ENCODE data around the gene RIMBP2. TPM values are rescaled to one million over a fixed set of nuclear protein-coding genes. Genes with fewer than 3 reads are reported as not detected.

The RIMBP2 gene
- total and polyA plus RNA-seq, 2 experiments from 2014 or later, result 0.31 to 0.37 TPM

DNA sequence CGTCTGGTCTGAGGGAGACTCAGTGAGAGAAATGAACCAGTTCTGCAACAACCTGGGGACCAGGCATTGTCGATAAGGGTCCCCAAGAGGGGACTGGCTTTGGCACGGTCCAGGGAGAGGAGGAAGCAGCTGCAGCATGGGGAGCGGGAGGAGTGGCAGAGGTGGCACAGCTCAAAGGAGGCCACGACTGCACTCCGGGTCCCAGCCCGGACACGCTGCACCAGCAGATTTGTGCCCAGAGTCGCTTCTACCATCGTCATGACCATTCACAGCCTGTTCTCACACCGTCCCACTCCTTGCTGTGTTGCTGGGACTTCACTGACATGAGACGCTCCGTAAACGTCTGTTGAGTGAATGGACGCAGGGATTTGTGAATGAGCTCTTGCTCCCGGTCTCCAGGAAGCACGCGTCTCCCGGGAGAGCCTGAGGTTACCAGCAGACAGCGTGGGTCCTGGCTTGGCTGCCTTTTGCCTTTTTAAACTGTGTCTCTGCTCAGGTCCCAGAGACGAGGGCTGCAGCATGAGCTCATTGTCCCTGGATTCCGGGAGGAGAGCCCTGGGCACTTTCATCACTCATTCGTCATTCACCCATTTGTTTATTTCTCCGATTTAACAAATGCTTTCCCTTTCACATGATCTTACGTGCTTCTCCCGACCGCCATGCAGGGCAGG lies 241.4 kb downstream of the RIMBP2 start:
- no peaks in the 10 kb centered on the region for H3K4me1 Mint-ChIP-seq
- no peak overlapping the region for H3K4me3 Mint-ChIP-seq
- TF ChIP-seq ZNF114 (CRISPR knock-in tag; IDR thresholded peaks at IDR 0.05) (no peak), JUNB (IDR thresholded peaks at IDR 0.05; ENCODE audit: unreplicated experiment) (no peak), CREB1 (CRISPR knock-in tag; IDR thresholded peaks at IDR 0.05; ENCODE audit: low read depth) (no peak), EZH2 (IDR thresholded peaks at IDR 0.05; ENCODE audit: low read depth, unreplicated experiment) (no peak), EZH2phosphoT487 (IDR thresholded peaks at IDR 0.05; ENCODE audit: unreplicated experiment) (no peak), STAT1 (IDR thresholded peaks at IDR 0.05; ENCODE audit: unreplicated experiment) (no peak), ZNF331 (CRISPR knock-in tag; IDR thresholded peaks at IDR 0.05; ENCODE audit: low read depth) (no peak), NANOG (IDR thresholded peaks at IDR 0.05; ENCODE audit: borderline replicate concordance) (no peak), POLR2AphosphoS5 (IDR thresholded peaks at IDR 0.05; ENCODE audit: low read depth) (no peak)
- TF ChIP-seq, protein P1, sequence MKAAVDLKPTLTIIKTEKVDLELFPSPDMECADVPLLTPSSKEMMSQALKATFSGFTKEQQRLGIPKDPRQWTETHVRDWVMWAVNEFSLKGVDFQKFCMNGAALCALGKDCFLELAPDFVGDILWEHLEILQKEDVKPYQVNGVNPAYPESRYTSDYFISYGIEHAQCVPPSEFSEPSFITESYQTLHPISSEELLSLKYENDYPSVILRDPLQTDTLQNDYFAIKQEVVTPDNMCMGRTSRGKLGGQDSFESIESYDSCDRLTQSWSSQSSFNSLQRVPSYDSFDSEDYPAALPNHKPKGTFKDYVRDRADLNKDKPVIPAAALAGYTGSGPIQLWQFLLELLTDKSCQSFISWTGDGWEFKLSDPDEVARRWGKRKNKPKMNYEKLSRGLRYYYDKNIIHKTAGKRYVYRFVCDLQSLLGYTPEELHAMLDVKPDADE (IDR thresholded peaks at IDR 0.05), result no peak
- TF ChIP-seq, protein P2, sequence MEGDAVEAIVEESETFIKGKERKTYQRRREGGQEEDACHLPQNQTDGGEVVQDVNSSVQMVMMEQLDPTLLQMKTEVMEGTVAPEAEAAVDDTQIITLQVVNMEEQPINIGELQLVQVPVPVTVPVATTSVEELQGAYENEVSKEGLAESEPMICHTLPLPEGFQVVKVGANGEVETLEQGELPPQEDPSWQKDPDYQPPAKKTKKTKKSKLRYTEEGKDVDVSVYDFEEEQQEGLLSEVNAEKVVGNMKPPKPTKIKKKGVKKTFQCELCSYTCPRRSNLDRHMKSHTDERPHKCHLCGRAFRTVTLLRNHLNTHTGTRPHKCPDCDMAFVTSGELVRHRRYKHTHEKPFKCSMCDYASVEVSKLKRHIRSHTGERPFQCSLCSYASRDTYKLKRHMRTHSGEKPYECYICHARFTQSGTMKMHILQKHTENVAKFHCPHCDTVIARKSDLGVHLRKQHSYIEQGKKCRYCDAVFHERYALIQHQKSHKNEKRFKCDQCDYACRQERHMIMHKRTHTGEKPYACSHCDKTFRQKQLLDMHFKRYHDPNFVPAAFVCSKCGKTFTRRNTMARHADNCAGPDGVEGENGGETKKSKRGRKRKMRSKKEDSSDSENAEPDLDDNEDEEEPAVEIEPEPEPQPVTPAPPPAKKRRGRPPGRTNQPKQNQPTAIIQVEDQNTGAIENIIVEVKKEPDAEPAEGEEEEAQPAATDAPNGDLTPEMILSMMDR (conservative IDR thresholded peaks at IDR 0.05; ENCODE audit: low read depth in 2 of 2), result no peak
- TF ChIP-seq, protein P3, sequence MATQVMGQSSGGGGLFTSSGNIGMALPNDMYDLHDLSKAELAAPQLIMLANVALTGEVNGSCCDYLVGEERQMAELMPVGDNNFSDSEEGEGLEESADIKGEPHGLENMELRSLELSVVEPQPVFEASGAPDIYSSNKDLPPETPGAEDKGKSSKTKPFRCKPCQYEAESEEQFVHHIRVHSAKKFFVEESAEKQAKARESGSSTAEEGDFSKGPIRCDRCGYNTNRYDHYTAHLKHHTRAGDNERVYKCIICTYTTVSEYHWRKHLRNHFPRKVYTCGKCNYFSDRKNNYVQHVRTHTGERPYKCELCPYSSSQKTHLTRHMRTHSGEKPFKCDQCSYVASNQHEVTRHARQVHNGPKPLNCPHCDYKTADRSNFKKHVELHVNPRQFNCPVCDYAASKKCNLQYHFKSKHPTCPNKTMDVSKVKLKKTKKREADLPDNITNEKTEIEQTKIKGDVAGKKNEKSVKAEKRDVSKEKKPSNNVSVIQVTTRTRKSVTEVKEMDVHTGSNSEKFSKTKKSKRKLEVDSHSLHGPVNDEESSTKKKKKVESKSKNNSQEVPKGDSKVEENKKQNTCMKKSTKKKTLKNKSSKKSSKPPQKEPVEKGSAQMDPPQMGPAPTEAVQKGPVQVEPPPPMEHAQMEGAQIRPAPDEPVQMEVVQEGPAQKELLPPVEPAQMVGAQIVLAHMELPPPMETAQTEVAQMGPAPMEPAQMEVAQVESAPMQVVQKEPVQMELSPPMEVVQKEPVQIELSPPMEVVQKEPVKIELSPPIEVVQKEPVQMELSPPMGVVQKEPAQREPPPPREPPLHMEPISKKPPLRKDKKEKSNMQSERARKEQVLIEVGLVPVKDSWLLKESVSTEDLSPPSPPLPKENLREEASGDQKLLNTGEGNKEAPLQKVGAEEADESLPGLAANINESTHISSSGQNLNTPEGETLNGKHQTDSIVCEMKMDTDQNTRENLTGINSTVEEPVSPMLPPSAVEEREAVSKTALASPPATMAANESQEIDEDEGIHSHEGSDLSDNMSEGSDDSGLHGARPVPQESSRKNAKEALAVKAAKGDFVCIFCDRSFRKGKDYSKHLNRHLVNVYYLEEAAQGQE (IDR thresholded peaks at IDR 0.05; ENCODE audit: unreplicated experiment), result no peak
- TF ChIP-seq, protein P4, sequence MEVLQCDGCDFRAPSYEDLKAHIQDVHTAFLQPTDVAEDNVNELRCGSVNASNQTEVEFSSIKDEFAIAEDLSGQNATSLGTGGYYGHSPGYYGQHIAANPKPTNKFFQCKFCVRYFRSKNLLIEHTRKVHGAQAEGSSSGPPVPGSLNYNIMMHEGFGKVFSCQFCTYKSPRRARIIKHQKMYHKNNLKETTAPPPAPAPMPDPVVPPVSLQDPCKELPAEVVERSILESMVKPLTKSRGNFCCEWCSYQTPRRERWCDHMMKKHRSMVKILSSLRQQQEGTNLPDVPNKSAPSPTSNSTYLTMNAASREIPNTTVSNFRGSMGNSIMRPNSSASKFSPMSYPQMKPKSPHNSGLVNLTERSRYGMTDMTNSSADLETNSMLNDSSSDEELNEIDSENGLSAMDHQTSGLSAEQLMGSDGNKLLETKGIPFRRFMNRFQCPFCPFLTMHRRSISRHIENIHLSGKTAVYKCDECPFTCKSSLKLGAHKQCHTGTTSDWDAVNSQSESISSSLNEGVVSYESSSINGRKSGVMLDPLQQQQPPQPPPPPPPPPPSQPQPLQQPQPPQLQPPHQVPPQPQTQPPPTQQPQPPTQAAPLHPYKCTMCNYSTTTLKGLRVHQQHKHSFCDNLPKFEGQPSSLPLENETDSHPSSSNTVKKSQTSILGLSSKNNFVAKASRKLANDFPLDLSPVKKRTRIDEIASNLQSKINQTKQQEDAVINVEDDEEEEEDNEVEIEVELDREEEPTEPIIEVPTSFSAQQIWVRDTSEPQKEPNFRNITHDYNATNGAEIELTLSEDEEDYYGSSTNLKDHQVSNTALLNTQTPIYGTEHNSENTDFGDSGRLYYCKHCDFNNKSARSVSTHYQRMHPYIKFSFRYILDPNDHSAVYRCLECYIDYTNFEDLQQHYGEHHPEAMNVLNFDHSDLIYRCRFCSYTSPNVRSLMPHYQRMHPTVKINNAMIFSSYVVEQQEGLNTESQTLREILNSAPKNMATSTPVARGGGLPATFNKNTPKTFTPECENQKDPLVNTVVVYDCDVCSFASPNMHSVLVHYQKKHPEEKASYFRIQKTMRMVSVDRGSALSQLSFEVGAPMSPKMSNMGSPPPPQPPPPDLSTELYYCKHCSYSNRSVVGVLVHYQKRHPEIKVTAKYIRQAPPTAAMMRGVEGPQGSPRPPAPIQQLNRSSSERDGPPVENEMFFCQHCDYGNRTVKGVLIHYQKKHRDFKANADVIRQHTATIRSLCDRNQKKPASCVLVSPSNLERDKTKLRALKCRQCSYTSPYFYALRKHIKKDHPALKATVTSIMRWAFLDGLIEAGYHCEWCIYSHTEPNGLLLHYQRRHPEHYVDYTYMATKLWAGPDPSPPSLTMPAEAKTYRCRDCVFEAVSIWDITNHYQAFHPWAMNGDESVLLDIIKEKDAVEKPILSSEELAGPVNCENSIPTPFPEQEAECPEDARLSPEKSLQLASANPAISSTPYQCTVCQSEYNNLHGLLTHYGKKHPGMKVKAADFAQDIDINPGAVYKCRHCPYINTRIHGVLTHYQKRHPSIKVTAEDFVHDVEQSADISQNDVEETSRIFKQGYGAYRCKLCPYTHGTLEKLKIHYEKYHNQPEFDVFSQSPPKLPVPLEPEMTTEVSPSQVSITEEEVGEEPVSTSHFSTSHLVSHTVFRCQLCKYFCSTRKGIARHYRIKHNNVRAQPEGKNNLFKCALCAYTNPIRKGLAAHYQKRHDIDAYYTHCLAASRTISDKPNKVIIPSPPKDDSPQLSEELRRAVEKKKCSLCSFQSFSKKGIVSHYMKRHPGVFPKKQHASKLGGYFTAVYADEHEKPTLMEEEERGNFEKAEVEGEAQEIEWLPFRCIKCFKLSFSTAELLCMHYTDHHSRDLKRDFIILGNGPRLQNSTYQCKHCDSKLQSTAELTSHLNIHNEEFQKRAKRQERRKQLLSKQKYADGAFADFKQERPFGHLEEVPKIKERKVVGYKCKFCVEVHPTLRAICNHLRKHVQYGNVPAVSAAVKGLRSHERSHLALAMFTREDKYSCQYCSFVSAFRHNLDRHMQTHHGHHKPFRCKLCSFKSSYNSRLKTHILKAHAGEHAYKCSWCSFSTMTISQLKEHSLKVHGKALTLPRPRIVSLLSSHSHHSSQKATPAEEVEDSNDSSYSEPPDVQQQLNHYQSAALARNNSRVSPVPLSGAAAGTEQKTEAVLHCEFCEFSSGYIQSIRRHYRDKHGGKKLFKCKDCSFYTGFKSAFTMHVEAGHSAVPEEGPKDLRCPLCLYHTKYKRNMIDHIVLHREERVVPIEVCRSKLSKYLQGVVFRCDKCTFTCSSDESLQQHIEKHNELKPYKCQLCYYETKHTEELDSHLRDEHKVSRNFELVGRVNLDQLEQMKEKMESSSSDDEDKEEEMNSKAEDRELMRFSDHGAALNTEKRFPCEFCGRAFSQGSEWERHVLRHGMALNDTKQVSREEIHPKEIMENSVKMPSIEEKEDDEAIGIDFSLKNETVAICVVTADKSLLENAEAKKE (CRISPR knock-in tag; IDR thresholded peaks at IDR 0.05), result no peak
- Histone ChIP-seq H3K9me2 (ENCODE audit: insufficient read depth) (no peaks in the 10 kb centered on the region), H3K4me2 (no peak overlapping the region), H2AFZ (no peak overlapping the region), H3K79me2 (replicated peaks; ENCODE audit: insufficient read depth) (no peaks in the 10 kb centered on the region), H3K36me3 (ENCODE audit: insufficient read depth) (no peaks in the 10 kb centered on the region), H3K4me3 (no peak overlapping the region), H3F3A (replicated peaks; ENCODE audit: low read depth) (no peaks in the 10 kb centered on the region), H3K27me3 (ENCODE audit: insufficient read depth) (no peaks in the 10 kb centered on the region), H3K27ac (ENCODE audit: low read depth) (no peak overlapping the region), H3K4me1 (ENCODE audit: insufficient read depth) (no peaks in the 10 kb centered on the region), H4K20me1 (replicated peaks; ENCODE audit: insufficient read depth) (no peaks in the 10 kb centered on the region)
- peaks cover 95% of the 10 kb centered on the region for H3K9me3 Mint-ChIP-seq
- peaks cover 3% of the 10 kb centered on the region for H3K27me3 Mint-ChIP-seq (ENCODE audit: insufficient read depth, low read depth, poor library complexity)
- no peak overlapping the region for H3K27ac Mint-ChIP-seq
- no peak for DNase-seq (ENCODE audit: low spot score)
- ATAC-seq, result no peak
- peaks cover 37% of the 10 kb centered on the region for H3K36me3 Mint-ChIP-seq (ENCODE audit: low read depth)
